NCI-H345 (cell line): ENCODE measurements around the gene TGM2.

Experiments
- DNase-seq: peaks from one replicate; lab custom pipeline; 2025; lab: John Stamatoyannopoulos, UW

Gene TGM2

GRCh38 chr20:38177201-38177600 is 12.1 kb upstream of the TGM2 start:
- DNase-seq, result no peak

- DNase-seq, result no peak
Measured at GRCh38 chr20:38175304-38176180, 10.5 kb upstream of the TGM2 start.

GRCh38 chr20:38173237-38174156 is 8.4 kb upstream of the TGM2 start:
- DNase-seq, result no peak

- DNase-seq, result no peak
Measured at GRCh38 chr20:38172408-38172807, 7.3 kb upstream of the TGM2 start.

DNA sequence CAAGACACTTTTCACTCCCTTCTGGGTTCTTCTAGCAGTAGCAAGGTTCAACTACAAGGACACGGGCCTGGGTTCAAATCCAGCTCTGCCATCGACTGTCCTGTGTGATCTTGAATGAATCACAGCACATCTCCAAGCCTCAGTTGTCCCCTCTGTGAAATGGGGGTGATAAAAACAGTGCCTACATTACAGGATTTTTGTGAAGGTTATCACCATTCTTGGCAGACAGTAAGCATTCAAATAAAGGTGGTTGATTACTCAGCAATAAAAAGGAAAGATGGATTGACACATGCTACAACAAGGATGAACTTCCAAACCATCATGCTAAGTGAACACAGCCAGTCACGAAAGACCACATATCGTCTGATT is 6.6 kb upstream of the TGM2 start:
- DNase-seq, result no peak

GRCh38 chr20:38170826-38171674 is 6.0 kb upstream of the TGM2 start:
- no peak for DNase-seq

DNA sequence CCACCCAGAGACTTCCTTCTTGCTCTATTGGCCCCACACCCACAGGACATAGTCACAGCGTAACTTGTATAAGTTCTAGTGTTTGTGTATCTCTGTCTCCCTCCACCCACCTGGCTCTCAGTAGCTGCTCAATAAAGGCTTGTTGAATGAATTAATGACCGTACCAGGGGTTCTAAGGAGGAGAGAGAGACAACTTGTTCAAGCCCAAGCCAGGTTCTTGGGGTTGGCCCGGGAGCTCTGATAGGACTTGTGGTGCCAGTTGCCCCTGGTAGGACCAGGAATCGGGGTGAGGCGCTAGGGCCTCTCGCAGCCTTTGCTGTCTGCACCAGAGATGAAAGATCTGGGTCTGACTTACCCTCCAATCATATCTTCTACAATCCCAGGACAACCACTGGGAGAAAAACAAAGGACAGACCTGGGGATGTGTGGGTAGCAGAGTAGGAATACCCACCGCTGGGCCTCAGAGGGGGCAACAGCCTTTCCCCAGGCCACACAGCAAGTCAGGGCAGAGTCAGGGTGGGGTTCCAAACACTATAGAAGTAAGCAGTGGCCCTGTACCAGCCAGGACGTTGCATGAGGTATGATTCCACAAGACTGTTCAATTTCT is 5.3 kb upstream of the TGM2 start:
- DNase-seq, result no peak

- no peak for DNase-seq
Measured at GRCh38 chr20:38169636-38170193, 4.6 kb upstream of the TGM2 start.

DNA sequence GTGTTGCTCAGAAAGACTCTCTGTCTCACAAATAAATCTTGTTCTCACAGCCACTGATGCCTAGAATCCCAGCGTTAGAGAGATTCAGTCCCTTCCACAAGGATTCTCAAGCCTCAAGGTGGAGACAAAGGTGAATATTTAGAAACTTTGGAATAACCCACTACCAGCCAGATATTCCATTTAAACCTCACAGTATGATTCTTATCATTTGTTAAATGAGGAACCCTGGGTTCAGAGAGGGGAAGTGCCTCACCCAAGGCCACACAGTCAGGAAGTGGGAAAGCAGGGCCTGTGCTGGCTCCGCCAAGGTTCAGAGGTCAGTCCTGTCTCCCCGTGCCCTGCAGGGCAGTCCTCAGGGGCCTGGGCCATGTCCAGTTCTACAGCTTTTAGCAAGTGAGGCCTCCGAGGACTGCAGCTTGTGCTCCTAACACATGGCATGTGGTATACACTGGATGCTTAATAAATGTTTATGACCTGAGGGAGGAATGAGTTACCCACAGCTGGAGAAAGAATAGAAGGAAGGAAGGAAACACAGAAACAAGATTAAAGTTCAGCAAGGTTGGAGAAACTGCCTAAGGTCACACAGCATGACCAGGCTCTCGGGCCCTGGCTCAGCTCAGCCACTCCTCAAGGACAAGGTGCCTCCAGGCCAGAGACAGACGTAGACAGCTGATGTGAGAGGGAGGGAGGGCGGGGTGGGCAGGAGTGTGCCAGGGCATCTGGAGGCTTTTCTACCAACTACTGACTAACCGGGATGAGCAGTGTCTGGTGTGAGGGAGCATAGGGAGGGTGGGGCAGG is 3.9 kb upstream of the TGM2 start:
- no peak for DNase-seq

- no peak for DNase-seq
Measured at GRCh38 chr20:38167851-38168760, 3.0 kb upstream of the TGM2 start.

GRCh38 chr20:38167328-38167850 is 2.3 kb upstream of the TGM2 start:
- no peak for DNase-seq

- no peak for DNase-seq
Measured at GRCh38 chr20:38166703-38167233, 1.7 kb upstream of the TGM2 start.

- no peak for DNase-seq
Measured at GRCh38 chr20:38165966-38166702, 1.1 kb upstream of the TGM2 start.

GRCh38 chr20:38164624-38165088 is 414 bp downstream of the TGM2 start:
- no peak for DNase-seq

GRCh38 chr20:38164069-38164468 is 1.0 kb downstream of the TGM2 start:
- DNase-seq, result no peak

- DNase-seq, result no peak
Measured at GRCh38 chr20:38162878-38163875, 1.9 kb downstream of the TGM2 start.

DNA sequence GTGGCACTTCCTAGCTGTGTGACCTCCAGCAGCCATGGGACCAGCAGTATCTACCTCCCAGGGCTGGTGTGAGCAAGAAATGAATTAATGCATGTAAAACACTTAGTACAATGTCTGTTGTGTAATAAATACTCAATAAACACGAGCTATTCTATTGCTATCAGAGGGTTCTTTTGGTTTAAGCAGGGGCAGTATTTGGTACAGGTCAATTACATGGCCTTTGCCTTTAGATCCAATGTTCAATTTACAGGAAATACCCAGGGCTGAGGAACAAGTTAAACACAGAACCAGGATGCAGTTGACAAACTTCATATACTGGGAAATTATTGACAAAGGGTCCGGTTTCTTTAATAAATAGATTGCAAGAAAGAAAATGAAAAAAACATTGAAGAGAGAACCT is 2.9 kb downstream of the TGM2 start:
- DNase-seq, result no peak
